Neuron (in vitro differentiated cells): ENCODE data around the gene ADPRHL1.

ENCODE experiments used
- H2AFZ ChIP-seq: one replicate; pipeline ENCODE4 v1.6.1; 2013; ENCODE audit warnings: low read depth, mild to moderate bottlenecking, inconsistent platforms, low read length, moderate library complexity
- H3K27me3 ChIP-seq: one replicate; pipeline ENCODE4 v1.6.1; 2013; ENCODE audit warnings: low read length; ENCODE audit not compliant: insufficient read depth
- H3K36me3 ChIP-seq: one replicate; pipeline ENCODE4 v1.6.1; 2013; ENCODE audit warnings: low read length; ENCODE audit not compliant: insufficient read depth
- H3K4me1 ChIP-seq: one replicate; pipeline ENCODE4 v1.6.1; 2013; ENCODE audit warnings: low read length; ENCODE audit not compliant: insufficient read depth
- H3K4me3 ChIP-seq: 2 replicates; pipeline ENCODE4 v1.5.1; 2013; ENCODE audit warnings: mild to moderate bottlenecking, low read length, moderate library complexity
- H3K9me3 ChIP-seq: one replicate; pipeline ENCODE4 v1.6.1; 2013; ENCODE audit warnings: low read length

ADPRHL1 gene

DNA sequence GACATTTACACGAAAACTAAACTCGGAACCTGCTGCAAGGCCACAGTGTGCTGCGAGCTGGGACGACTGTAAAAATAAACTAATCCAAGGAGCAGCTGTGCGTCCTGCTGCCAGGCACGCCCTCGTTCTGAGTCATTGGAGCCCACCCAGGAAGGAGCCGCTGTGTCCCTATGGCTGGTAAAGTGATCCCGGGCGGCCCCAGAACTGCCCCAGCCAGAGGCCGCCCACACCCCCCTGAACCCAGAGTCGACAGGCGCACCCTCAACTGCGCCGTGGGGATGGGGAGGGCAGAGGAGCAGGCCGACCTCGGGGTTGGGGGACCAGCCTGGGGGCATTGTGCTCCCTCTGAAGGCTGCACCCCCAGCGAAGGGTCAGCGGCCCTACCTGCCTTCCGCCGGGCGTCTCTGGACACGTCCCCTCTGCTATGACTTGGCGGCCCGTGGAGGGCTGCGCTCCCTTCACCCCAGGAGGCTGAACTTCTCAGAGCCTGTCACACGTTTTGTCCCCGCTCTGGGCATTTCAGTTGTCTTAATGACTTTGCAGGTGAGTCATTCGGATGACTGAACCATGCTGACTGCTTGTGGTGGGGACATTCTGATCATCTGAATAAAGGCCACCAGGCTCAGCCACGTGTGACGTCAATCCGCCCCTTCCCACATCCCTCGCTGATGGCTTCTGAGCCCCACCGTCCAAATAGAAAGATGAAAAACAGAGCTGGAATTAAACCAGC lies 42.7 kb downstream of the ADPRHL1 start:
- Histone ChIP-seq H3K27me3 (no peaks in the 10 kb centered on the region), H3K36me3 (no peaks in the 10 kb centered on the region), H3K4me3 (no peak overlapping the region), H3K4me1 (no peaks in the 10 kb centered on the region), H3K9me3 (peaks cover 9% of the 10 kb centered on the region), H2AFZ (no peak overlapping the region)

DNA sequence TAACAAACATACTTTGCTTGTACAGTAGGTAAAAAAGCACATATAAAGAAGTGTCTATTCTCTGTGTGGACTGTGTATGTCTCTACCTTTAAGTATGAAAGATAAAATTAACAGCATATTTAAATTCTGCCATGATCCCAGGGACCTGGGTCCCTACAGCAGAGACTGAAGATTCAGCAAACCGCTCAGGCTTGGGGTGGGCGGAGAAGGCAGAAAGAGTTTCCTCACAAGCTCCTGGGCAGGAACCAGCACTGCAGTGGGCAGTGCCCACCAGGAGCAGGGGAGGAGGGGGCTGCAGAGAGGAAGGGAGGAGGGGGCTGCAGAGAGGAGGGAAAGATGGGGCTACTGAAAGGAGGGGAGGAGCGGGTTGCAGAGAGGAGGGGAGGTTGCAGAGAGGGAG lies 44.7 kb downstream of the ADPRHL1 start:
- Histone ChIP-seq H3K9me3 (peaks cover 9% of the 10 kb centered on the region), H2AFZ (no peak overlapping the region)

DNA sequence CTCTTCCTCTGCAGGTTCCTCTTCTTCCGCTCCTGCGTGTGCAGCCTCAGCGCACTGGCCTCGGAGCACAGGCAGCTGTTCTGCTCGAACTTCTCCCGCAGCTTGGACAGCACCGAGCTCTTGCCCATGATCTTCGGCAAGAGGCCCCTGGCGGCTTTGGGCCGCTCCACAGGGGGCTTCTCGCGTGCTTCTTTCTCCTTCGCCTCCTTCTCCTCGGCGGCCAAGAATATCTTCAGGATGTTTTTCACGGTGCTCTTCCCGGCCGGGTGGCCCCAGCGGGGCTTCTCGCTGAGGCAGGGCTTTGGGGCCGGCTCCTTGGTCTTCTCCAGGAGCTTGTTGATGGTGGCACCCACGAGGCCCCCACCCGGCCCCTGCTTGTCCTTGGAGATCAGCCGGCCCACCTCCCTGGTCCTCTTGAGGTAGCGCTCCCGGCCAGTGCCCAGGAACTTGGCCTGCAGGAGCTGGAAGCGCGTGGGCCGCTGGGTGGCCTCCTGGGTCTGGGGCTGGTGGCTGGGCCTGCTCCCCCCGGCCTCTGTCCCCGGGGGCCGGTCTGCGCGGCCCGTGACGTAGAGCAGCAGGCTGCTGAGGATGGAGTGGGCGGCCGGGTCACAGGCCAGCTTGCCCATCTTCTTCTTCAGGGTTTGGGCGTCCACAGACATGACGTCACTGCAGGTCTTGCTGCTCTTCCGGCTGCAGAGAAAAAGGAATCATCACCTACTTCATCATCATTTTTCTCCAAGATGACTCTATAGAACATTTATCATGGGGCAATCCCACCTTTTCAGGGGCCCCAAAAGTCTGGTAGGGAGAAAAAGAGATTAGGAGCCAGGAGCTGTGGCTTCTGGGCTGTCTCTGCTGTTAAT lies 45.5 kb downstream of the ADPRHL1 start:
- H3K27me3 ChIP-seq, result no peaks in the 10 kb centered on the region
- peaks cover 5% of the 10 kb centered on the region for H3K9me3 ChIP-seq
- no peaks in the 10 kb centered on the region for H3K36me3 ChIP-seq
- no peak overlapping the region for H3K4me3 ChIP-seq
- no peaks in the 10 kb centered on the region for H3K4me1 ChIP-seq
- H2AFZ ChIP-seq, result no peak overlapping the region

More for the DNA sequence above, 44.7 kb downstream of the ADPRHL1 start:
- Histone ChIP-seq H3K4me3 (no peak overlapping the region), H3K27me3 (no peaks in the 10 kb centered on the region), H3K36me3 (no peaks in the 10 kb centered on the region), H3K4me1 (no peaks in the 10 kb centered on the region)

DNA sequence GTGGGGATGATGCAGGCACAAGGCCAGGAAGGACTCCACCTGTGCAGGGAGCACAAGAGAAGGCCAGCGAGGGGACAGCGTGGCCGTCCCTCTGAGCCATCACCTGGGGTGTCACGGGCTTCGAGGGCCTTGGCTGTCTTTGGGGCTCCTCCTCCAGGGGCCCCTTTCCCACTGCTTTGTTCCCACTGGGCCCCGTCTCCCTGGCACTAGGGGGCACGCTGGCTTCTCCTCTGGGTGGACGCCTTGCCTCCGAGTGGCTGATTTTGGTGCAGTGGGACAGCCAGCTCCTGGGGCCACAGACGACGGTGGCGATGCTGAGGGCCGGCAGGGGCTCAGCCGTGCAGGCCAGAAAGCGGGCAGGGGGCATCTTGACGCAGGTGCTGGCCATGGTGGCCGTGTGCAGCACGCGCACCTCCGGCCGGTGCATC lies 46.2 kb downstream of the ADPRHL1 start:
- Histone ChIP-seq H3K27me3 (no peaks in the 10 kb centered on the region), H2AFZ (no peak overlapping the region), H3K4me3 (no peak overlapping the region)

DNA sequence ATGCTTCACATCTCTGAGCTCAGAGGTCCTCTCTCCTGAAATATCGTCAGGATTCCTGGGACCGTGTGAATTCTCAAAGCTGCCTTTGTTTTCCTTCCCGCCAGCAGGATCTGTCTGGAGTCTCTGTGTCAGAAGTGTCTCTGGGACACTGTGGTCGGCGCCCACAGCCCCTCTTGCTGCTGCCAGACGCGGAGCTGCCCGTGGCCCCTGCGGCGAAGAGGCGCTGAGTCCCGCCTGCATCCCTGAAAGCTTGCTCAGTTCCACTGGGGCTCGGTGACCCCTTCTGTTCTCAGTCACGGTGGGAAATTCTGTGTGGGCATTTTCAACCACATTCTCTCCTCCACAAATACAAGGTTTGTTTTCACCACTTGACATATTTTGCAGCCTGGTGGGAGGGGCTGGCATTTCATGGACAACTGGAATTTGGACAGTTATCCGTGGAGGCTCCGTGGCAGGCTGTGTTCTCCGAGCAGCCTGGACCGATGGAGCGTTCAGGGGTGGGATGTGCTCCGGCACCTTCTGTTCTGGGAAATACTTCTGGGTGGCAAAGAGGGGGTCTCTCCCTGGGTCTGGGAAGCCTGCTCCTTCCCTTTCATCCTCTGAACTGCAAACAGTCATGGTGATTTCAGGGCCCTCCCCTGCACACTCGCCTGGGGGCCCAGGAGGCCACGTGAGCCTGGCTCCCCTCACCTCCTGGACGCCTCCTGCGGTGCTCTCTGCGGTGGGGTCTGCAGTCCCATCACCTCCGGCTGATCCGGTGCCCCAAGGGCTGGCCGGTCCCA lies 46.8 kb downstream of the ADPRHL1 start:
- Histone ChIP-seq H3K36me3 (no peaks in the 10 kb centered on the region), H3K27me3 (no peaks in the 10 kb centered on the region)

More for the DNA sequence above, 46.2 kb downstream of the ADPRHL1 start:
- Histone ChIP-seq H3K36me3 (no peaks in the 10 kb centered on the region), H3K9me3 (peaks cover 3% of the 10 kb centered on the region), H3K4me1 (no peaks in the 10 kb centered on the region)

DNA sequence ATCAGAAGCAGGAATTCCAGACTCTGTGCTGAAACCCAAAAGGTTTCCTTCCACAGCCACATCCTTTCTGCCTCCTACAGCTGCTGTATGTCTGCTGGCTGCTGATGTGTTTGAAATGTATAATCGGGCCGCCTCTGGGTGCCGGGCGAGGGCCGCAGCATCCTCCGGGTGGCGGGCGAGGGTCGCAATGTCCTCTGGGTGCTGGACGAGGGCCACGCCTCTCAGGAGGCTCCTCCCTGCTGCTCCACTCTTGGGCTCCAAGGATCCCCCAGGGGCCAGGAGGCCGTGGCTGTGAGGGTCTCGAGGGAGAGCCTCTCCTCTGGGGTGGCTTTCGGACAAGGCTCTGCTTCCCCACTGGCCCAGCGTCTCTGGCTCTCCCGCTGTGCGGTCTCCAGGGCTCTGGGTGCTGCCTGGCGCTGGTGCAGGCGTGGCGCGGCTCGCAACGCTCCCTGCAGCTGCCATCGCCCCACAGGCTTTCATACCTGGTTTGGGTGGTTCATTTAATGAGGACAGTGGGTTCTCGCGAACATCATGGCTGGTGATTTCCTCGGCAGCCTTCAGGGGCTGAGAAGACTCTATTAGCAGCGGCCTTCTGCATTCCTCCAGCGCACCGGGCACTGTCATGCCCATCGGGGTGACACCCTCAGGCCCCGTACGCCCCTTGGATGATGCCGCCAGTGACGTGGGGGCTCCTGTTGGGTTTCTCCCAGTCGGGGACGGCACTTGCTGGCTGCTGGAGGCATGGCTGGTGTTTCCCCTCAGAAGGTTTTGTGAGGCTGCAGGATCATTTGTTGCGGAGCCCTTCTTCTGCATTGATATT lies 47.6 kb downstream of the ADPRHL1 start:
- no peaks in the 10 kb centered on the region for H3K36me3 ChIP-seq
- H2AFZ ChIP-seq, result no peak overlapping the region
- peaks cover 3% of the 10 kb centered on the region for H3K9me3 ChIP-seq
- no peak overlapping the region for H3K4me3 ChIP-seq
- no peaks in the 10 kb centered on the region for H3K27me3 ChIP-seq
- H3K4me1 ChIP-seq, result no peaks in the 10 kb centered on the region

More for the DNA sequence above, 46.8 kb downstream of the ADPRHL1 start:
- Histone ChIP-seq H3K4me3 (no peak overlapping the region), H2AFZ (no peak overlapping the region), H3K9me3 (peaks cover 3% of the 10 kb centered on the region), H3K4me1 (no peaks in the 10 kb centered on the region)

DNA sequence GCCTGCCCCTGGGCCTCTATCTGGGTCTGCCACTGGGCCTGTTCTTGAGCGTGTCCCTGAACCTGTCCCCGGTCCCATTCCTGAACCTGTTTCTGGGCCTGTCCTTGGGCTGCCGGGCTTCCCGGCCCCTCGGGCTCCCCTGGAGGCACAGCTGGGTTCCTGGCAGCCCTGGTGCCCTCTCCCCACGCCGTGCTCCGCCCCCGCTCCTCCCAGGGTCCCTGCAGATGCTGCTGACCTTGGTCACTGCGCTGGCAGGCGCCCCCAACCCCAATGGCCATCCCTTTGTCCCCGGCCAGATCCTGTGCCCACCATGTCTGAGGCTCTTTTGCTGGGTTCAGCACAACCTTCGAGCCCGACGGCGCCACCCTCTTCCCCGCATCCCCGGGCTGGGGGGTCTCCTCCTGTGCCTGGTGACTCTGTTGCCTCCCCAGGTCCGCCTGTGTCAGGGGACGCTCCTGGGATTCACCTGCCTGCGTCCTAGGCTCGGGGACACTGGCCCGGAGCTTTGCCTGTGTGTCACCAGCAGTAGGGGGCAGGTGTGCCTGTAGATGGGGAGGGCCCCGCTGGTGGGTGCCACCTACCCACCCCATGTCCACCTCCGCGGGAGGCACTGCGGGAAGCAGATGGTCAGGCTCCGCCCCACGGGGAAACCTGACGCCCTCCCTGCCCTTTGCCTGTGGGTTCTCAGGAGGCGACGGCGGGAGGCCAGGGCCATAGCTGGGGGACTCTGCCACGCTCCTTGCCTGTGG lies 48.4 kb downstream of the ADPRHL1 start:
- Histone ChIP-seq H2AFZ (no peak overlapping the region), H3K4me1 (peaks cover under 1% of the 10 kb centered on the region), H3K9me3 (peaks cover under 1% of the 10 kb centered on the region), H3K4me3 (no peak overlapping the region), H3K27me3 (no peaks in the 10 kb centered on the region), H3K36me3 (no peaks in the 10 kb centered on the region)

DNA sequence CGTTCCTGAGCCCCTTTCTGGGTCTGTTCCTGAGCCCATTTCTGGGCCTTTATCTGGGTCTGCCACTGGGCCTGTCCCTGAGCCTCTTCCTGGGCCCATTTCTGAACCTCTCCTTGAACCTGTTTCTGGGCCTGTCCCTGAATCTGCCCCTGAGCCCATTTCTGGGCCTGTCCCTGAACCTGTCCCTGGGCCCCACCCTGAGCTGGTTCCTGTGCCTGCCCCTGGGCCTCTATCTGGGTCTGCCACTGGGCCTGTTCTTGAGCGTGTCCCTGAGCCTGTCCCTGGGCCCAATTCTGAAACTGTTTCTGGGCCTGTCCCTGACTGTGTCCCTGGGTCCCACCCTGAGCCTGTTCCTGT lies 48.9 kb downstream of the ADPRHL1 start:
- no peaks in the 10 kb centered on the region for H3K9me3 ChIP-seq
- no peaks in the 10 kb centered on the region for H3K27me3 ChIP-seq
- no peak overlapping the region for H3K4me3 ChIP-seq
- H3K36me3 ChIP-seq, result no peaks in the 10 kb centered on the region
- H3K4me1 ChIP-seq, result peaks cover 5% of the 10 kb centered on the region
- H2AFZ ChIP-seq, result no peak overlapping the region

DNA sequence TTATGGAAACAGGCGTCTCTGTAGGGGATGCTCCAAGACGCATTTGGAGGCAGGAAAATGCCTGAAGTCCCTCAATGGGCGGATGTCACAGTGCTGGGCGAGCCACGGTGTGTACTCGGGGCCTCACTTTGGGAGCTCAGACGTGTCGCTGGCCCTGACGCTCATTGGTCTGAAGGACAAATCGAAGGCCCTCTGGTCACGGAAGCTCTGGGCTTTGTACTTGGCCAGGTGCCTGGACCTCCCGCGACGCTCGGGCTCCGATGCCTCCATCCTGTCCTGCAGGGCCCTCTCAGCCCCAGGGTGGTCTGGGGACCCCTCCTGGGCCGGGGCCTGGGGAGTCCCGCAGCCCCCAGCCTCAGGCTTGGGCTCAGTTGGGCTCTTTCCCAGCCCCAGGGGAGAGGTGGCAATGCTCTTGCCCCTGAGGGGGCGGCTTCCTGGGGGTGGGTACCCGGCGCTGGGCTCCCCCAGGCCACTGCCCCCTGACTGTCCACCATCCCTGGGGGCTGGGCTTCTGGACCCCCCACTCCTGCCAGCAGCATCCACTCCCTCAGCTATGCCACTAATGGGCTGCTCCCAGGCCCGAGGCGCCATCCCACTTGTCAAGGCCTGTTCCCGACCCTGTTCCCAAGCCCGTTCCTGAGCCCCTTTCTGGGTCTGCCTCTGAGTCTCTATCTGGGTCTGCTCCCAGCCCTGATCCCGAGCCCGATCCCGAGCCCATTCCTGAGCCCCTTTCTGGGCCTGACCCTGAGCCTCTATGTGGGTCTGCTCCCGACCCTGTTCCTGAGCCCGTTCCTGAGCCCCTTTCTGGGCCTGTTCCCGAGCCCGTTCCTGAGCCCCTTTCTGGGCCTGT lies 49.8 kb downstream of the ADPRHL1 start:
- Histone ChIP-seq H3K36me3 (no peaks in the 10 kb centered on the region), H3K4me1 (peaks cover 10% of the 10 kb centered on the region), H3K27me3 (no peaks in the 10 kb centered on the region), H2AFZ (no peak overlapping the region), H3K4me3 (no peak overlapping the region), H3K9me3 (no peaks in the 10 kb centered on the region)

DNA sequence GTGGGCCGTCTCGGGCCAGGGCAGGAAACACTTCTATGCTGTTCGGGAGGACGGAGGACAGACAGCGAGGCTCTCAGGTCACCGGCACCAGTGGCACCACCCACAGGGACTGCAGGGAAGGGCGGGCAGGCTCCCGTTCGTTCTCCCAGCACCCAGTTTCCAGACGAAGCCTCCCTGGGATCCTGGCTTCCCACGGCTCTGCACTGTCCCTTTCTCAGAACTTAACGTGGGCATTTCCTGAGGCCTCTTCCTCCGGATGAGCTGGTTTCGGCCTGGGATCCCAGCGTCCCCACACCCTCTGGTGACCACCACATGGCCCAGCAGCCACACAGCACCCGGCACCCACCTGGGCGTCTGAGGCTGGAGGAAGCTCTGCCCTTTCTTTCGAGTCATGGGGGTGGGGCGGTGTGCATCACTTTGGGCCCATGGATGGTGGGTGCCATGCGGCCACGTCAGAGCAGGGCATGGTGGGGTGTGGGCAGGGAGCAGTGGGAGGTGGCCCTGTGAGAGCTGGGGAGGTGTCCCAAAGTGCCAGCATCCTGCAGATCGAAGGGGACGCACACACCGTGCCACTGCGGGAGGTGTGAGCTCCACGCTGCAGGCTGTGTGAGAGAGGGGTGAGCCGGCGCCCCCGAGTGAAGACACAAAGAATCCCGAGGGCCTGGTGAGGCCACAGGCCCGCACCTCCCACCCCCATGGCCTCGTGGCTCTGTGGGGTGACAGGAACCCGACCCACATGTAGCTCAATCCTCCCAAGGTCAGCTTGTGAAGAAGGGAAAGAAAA lies 50.6 kb downstream of the ADPRHL1 start:
- Histone ChIP-seq H3K27me3 (no peaks in the 10 kb centered on the region), H3K9me3 (no peaks in the 10 kb centered on the region), H2AFZ (no peak overlapping the region), H3K36me3 (no peaks in the 10 kb centered on the region), H3K4me3 (no peak overlapping the region), H3K4me1 (peaks cover 10% of the 10 kb centered on the region)
